ENCODE data around the gene TEPSIN. TPM values are rescaled to one million over a fixed set of nuclear protein-coding genes. Genes with fewer than 3 reads are reported as not detected.

TEPSIN gene
- total and polyA plus RNA-seq, 2 of the 13 experiments (the other 11 are each of a cell fraction or from before 2014, with no cell fraction given), result 16.1 to 18.8 TPM

DNA sequence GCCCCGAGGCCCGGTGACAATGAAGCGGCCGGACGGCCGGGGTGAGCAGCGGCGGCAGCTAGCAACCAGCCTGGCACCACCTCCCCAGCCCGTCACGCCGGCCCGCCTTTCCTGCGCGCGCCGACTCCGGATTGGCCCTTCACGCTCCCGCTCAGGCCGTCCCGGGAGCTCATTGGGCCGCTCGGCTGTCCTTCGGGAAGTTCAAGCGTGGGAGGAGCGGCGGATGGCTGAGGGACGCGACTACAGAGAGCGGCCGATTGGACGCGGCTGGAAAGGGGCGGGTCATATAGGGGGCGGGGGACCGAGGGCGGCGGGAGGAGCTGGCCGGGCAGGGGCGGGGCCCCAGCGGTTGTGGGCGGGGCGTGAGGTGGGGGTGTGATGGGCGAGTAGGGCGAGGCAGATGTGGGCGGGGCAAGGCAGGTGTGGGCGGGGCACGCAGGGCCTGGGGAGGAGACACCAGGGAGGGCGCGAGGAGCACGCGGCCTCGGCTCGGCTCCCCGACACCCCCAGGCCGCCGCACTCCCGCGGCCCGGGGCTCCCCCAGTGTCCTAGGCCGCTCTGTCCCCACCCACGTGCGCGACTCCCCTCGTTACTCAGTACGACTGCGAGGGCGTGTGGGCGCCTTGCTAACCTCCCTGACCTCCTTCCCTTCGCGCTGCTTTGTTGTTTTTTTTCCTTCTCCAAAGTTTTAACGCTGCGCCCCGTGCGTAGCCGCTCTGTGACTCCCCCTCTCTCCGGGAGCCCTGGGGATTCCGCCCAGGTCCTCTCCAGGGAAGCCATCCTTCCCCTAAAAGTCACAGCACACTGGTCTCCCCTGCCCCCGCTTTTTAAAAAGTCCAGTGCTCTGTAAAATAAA lies 15.7 kb downstream of the TEPSIN start, which contains the start of gene CEP131 (continued):
- TF ChIP-seq, protein P1, sequence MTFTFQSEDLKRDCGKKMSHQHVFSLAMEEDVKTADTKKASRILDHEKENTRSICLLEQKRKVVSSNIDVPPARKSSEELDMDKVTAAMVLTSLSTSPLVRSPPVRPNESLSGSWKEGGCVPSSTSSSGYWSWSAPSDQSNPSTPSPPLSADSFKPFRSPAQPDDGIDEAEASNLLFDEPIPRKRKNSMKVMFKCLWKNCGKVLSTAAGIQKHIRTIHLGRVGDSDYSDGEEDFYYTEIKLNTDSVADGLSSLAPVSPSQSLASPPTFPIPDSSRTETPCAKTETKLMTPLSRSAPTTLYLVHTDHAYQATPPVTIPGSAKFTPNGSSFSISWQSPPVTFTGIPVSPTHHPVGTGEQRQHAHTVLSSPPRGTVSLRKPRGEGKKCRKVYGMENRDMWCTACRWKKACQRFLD (CRISPR knock-in tag; IDR thresholded peaks at IDR 0.05; ENCODE audit: borderline replicate concordance), result peak; percentile 85; the same call in 1 of the 2 replicates
- TF ChIP-seq ATF4 (CRISPR knock-in tag; IDR thresholded peaks at IDR 0.05), result no peak
- TF ChIP-seq, protein P2, sequence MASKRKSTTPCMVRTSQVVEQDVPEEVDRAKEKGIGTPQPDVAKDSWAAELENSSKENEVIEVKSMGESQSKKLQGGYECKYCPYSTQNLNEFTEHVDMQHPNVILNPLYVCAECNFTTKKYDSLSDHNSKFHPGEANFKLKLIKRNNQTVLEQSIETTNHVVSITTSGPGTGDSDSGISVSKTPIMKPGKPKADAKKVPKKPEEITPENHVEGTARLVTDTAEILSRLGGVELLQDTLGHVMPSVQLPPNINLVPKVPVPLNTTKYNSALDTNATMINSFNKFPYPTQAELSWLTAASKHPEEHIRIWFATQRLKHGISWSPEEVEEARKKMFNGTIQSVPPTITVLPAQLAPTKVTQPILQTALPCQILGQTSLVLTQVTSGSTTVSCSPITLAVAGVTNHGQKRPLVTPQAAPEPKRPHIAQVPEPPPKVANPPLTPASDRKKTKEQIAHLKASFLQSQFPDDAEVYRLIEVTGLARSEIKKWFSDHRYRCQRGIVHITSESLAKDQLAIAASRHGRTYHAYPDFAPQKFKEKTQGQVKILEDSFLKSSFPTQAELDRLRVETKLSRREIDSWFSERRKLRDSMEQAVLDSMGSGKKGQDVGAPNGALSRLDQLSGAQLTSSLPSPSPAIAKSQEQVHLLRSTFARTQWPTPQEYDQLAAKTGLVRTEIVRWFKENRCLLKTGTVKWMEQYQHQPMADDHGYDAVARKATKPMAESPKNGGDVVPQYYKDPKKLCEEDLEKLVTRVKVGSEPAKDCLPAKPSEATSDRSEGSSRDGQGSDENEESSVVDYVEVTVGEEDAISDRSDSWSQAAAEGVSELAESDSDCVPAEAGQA (IDR thresholded peaks at IDR 0.05; ENCODE audit: low read depth), result no peak
- TF ChIP-seq, protein P2 (CRISPR knock-in tag; IDR thresholded peaks at IDR 0.05; ENCODE audit: borderline replicate concordance), result no peak
- no peak for TF ChIP-seq ZNF790 (CRISPR knock-in tag; IDR thresholded peaks at IDR 0.05; ENCODE audit: borderline replicate concordance)
- no peak for TF ChIP-seq TEAD2 (CRISPR knock-in tag; IDR thresholded peaks at IDR 0.05)
- no peak for TF ChIP-seq HNF4G (IDR thresholded peaks at IDR 0.05; ENCODE audit: borderline replicate concordance, low read depth, low read length)
- TF ChIP-seq HNF4G (CRISPR knock-in tag; IDR thresholded peaks at IDR 0.05; ENCODE audit: borderline replicate concordance, low read depth), result no peak
- peak; percentile 80; the same call in 1 of the 2 replicates for TF ChIP-seq ZNF274 (CRISPR knock-in tag; IDR thresholded peaks at IDR 0.05)
- TF ChIP-seq ZFP36L1 (CRISPR knock-in tag; IDR thresholded peaks at IDR 0.05), result no peak
- TF ChIP-seq ZNF430 (CRISPR knock-in tag; IDR thresholded peaks at IDR 0.05), result peak; percentile 98
- no peak; the same call in 1 of the 2 replicates for TF ChIP-seq ZNF275 (CRISPR knock-in tag; IDR thresholded peaks at IDR 0.05; ENCODE audit: borderline replicate concordance)
- TF ChIP-seq ZNF737 (CRISPR knock-in tag; IDR thresholded peaks at IDR 0.05; ENCODE audit: borderline replicate concordance), result no peak
- no peak for TF ChIP-seq ZNF530 (CRISPR knock-in tag; IDR thresholded peaks at IDR 0.05; ENCODE audit: low read depth)
- TF ChIP-seq, protein P3, sequence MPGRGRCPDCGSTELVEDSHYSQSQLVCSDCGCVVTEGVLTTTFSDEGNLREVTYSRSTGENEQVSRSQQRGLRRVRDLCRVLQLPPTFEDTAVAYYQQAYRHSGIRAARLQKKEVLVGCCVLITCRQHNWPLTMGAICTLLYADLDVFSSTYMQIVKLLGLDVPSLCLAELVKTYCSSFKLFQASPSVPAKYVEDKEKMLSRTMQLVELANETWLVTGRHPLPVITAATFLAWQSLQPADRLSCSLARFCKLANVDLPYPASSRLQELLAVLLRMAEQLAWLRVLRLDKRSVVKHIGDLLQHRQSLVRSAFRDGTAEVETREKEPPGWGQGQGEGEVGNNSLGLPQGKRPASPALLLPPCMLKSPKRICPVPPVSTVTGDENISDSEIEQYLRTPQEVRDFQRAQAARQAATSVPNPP (CRISPR knock-in tag; IDR thresholded peaks at IDR 0.05), result 0 out of 2 replicates have a peak, but pooled peaks have one; percentile 59
